ENCODE data around the gene GPR83. TPM values are rescaled to one million over a fixed set of nuclear protein-coding genes. Genes with fewer than 3 reads are reported as not detected.

The GPR83 gene
- polyA plus RNA-seq, 1 donor from 2014 or later = 0.37 TPM

- Histone ChIP-seq H3K4me2 (ENCODE audit: low read length) (no peak overlapping the region), H3K9me2 (ENCODE audit: insufficient read depth, low read length) (no peaks in the 10 kb centered on the region), H3K9me3 (ENCODE audit: low read length) (no peaks in the 10 kb centered on the region), H3K79me2 (replicated peaks; ENCODE audit: insufficient read depth, low read length) (no peaks in the 10 kb centered on the region), H3K27ac (ENCODE audit: low read length) (no peak overlapping the region), H4K20me1 (ENCODE audit: insufficient read depth) (no peaks in the 10 kb centered on the region), H3F3A (ENCODE audit: insufficient read depth, low read length, poor library complexity, severe bottlenecking) (no peaks in the 10 kb centered on the region), H3K36me3 (ENCODE audit: insufficient read depth, low read length) (no peaks in the 10 kb centered on the region), H2AFZ (ENCODE audit: low read depth, low read length) (no peak overlapping the region), H3K4me3 (ENCODE audit: low read length) (no peak overlapping the region), H3K27me3 (ENCODE audit: insufficient read depth, low read depth, low read length) (peaks cover 31% of the 10 kb centered on the region), H3K9ac (ENCODE audit: low read length) (no peak overlapping the region)
- no peak for TF ChIP-seq EP300 (conservative IDR thresholded peaks at IDR 0.05; ENCODE audit: poor library complexity, severe bottlenecking)
- no peak for TF ChIP-seq TAF1 (IDR thresholded peaks at IDR 0.05; ENCODE audit: low read depth)
- no peak for TF ChIP-seq CTCF (IDR thresholded peaks at IDR 0.05; ENCODE audit: poor library complexity, severe bottlenecking)
- TF ChIP-seq, protein P1, sequence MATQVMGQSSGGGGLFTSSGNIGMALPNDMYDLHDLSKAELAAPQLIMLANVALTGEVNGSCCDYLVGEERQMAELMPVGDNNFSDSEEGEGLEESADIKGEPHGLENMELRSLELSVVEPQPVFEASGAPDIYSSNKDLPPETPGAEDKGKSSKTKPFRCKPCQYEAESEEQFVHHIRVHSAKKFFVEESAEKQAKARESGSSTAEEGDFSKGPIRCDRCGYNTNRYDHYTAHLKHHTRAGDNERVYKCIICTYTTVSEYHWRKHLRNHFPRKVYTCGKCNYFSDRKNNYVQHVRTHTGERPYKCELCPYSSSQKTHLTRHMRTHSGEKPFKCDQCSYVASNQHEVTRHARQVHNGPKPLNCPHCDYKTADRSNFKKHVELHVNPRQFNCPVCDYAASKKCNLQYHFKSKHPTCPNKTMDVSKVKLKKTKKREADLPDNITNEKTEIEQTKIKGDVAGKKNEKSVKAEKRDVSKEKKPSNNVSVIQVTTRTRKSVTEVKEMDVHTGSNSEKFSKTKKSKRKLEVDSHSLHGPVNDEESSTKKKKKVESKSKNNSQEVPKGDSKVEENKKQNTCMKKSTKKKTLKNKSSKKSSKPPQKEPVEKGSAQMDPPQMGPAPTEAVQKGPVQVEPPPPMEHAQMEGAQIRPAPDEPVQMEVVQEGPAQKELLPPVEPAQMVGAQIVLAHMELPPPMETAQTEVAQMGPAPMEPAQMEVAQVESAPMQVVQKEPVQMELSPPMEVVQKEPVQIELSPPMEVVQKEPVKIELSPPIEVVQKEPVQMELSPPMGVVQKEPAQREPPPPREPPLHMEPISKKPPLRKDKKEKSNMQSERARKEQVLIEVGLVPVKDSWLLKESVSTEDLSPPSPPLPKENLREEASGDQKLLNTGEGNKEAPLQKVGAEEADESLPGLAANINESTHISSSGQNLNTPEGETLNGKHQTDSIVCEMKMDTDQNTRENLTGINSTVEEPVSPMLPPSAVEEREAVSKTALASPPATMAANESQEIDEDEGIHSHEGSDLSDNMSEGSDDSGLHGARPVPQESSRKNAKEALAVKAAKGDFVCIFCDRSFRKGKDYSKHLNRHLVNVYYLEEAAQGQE (IDR thresholded peaks at IDR 0.05; ENCODE audit: borderline replicate concordance) = no peak
- TF ChIP-seq SMC3 (conservative IDR thresholded peaks at IDR 0.05; ENCODE audit: poor library complexity) = no peak
- TF ChIP-seq POLR2AphosphoS5 (IDR thresholded peaks at IDR 0.05) = no peak
- TF ChIP-seq RAD21 (conservative IDR thresholded peaks at IDR 0.05) = no peak
Measured at GRCh38 chr11:94400050-94400449, 1.2 kb downstream of the GPR83 start.

DNA sequence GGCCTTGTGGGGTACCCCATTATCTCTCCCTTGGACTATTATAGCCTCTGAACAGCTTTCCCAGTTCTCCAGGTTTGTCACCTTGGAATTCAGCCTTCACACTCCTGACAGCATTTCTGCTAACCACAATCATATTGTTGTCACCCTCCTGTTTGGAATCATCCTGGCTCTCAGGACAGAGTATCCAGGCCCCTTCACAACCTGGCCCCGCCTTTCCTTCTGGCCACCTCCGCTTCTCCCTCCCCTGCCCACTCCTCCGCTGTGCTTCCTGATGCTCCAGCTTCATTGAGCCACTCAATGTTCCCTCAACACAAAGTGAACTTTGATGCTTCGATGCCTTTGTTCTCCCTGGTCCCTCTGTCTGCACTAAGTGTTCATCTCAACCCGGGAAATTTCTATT is 3.1 kb downstream of the GPR83 start:
- Histone ChIP-seq H3K79me2 (replicated peaks; ENCODE audit: insufficient read depth, low read length) (no peaks in the 10 kb centered on the region), H4K20me1 (ENCODE audit: insufficient read depth) (no peaks in the 10 kb centered on the region), H3K27me3 (ENCODE audit: insufficient read depth, low read depth, low read length) (peaks cover 31% of the 10 kb centered on the region), H3K9me3 (ENCODE audit: low read length) (no peaks in the 10 kb centered on the region), H3K9me2 (ENCODE audit: insufficient read depth, low read length) (no peaks in the 10 kb centered on the region), H3K27ac (ENCODE audit: low read length) (no peak overlapping the region), H3K9ac (ENCODE audit: low read length) (no peak overlapping the region), H3K4me3 (ENCODE audit: low read length) (no peak overlapping the region), H3F3A (ENCODE audit: insufficient read depth, low read length, poor library complexity, severe bottlenecking) (no peaks in the 10 kb centered on the region), H3K36me3 (ENCODE audit: insufficient read depth, low read length) (no peaks in the 10 kb centered on the region), H3K4me2 (ENCODE audit: low read length) (no peak overlapping the region), H2AFZ (ENCODE audit: low read depth, low read length) (no peak overlapping the region)
- TF ChIP-seq SMC3 (conservative IDR thresholded peaks at IDR 0.05; ENCODE audit: poor library complexity) = no peak
- TF ChIP-seq, protein P1 (IDR thresholded peaks at IDR 0.05; ENCODE audit: borderline replicate concordance) = no peak
- TF ChIP-seq MXI1 (conservative IDR thresholded peaks at IDR 0.05; ENCODE audit: poor library complexity, severe bottlenecking) = no peak
- TF ChIP-seq EP300 (conservative IDR thresholded peaks at IDR 0.05; ENCODE audit: poor library complexity, severe bottlenecking) = no peak
- TF ChIP-seq POLR2AphosphoS5 (IDR thresholded peaks at IDR 0.05) = no peak
- no peak for TF ChIP-seq CTCF (IDR thresholded peaks at IDR 0.05; ENCODE audit: poor library complexity, severe bottlenecking)
- no peak for TF ChIP-seq EZH2 (IDR thresholded peaks at IDR 0.05; ENCODE audit: borderline replicate concordance, insufficient read depth, low read length, poor library complexity, severe bottlenecking)
- no peak for TF ChIP-seq RAD21 (conservative IDR thresholded peaks at IDR 0.05)
- no peak for TF ChIP-seq TAF1 (IDR thresholded peaks at IDR 0.05; ENCODE audit: low read depth)

Data from neural cell (in vitro differentiated cells).